Liver (tissue), 9 donors: ENCODE results near the gene TMEM273. TPM values are rescaled to one million over a fixed set of nuclear protein-coding genes. Genes with fewer than 3 reads are reported as not detected.

Experiments
- DNase-seq: peaks from one replicate; pipeline ENCODE4 v3.0.0-alpha.2; 2017; ENCODE audit warnings: low spot score
- H3K27ac ChIP-seq, 2 donors: one replicate each; pipeline ENCODE4 v1.7.0; 2013; ENCODE audit warnings: inconsistent platforms in 2 of 2, low read length in 2 of 2, control low read depth in 1 of 2, low read depth in 1 of 2, mild to moderate bottlenecking in 1 of 2
- H3K27me3 ChIP-seq, 4 donors: one replicate each; pipeline versions ENCODE4 v1.6.1 to v1.7.0; 2013; ENCODE audit warnings: low read length in 3 of 4, inconsistent platforms in 1 of 4, mild to moderate bottlenecking in 1 of 4, moderate library complexity in 1 of 4; ENCODE audit not compliant: control insufficient read depth in 4 of 4, insufficient read depth in 4 of 4
- H3K36me3 ChIP-seq, 4 donors: one replicate each; pipeline versions ENCODE4 v1.6.1 to v1.7.0; 2013; ENCODE audit warnings: low read length in 3 of 4, mild to moderate bottlenecking in 3 of 4, low read depth in 1 of 4, moderate library complexity in 1 of 4; ENCODE audit not compliant: control insufficient read depth in 4 of 4, insufficient read depth in 3 of 4
- H3K4me1 ChIP-seq, 4 donors: one replicate each; pipeline versions ENCODE4 v1.6.1 to v1.7.0; 2013; ENCODE audit warnings: low read length in 3 of 4, mild to moderate bottlenecking in 3 of 4, moderate library complexity in 1 of 4; ENCODE audit not compliant: control insufficient read depth in 4 of 4, insufficient read depth in 4 of 4
- H3K4me3 ChIP-seq, 3 donors: one replicate each; pipeline versions ENCODE4 v1.6.1 to v1.7.0; 2013; ENCODE audit warnings: low read length in 3 of 3, control low read depth in 1 of 3, low read depth in 1 of 3, mild to moderate bottlenecking in 1 of 3
- H3K9ac ChIP-seq, 2 donors: one replicate each; pipeline ENCODE4 v1.7.0; 2013; ENCODE audit warnings: low read length in 2 of 2, mild to moderate bottlenecking in 2 of 2, moderate library complexity in 2 of 2, control low read depth in 1 of 2, low read depth in 1 of 2
- H3K9me3 ChIP-seq, 4 donors: one replicate each; pipeline versions ENCODE4 v1.6.1 to v1.7.0; 2013; ENCODE audit warnings: low read length in 3 of 4; ENCODE audit not compliant: control insufficient read depth in 4 of 4
- CTCF ChIP-seq: fragments of 150-350 bp; IDR thresholded peaks from 2 replicates; pipeline ENCODE4 v1.5.1; 2017; ENCODE audit warnings: improper control_type of control experiment, low read depth, low read length; ENCODE audit not compliant: missing input control
- EGR1 ChIP-seq, 2 donors: IDR thresholded peaks; 2 replicates each; pipeline ENCODE4 v1.6.1; 2016 to 2018; ENCODE audit warnings: antibody characterized with exemption in 2 of 2, low read depth in 2 of 2
- FOXA1 ChIP-seq: IDR thresholded peaks from 2 replicates; pipeline ENCODE4 v1.6.1; 2016; ENCODE audit warnings: antibody characterized with exemption
- FOXA2 ChIP-seq: IDR thresholded peaks from 2 replicates; pipeline ENCODE4 v1.6.1; 2016; ENCODE audit warnings: antibody characterized with exemption
- GABPA ChIP-seq, 2 donors: IDR thresholded peaks in 1 of 2; conservative IDR thresholded peaks in 1 of 2; 2 replicates each; pipeline ENCODE4 v1.6.1; 2016; ENCODE audit warnings: antibody characterized with exemption in 2 of 2, mild to moderate bottlenecking in 1 of 2, moderate library complexity in 1 of 2
- HNF4A ChIP-seq, 2 donors: conservative IDR thresholded peaks; 2 replicates each; pipeline ENCODE4 v1.6.1; 2016; ENCODE audit warnings: antibody characterized with exemption in 2 of 2, mild to moderate bottlenecking in 2 of 2
- HNF4G ChIP-seq: IDR thresholded peaks from 2 replicates; pipeline ENCODE4 v1.6.1; 2016; ENCODE audit warnings: antibody characterized with exemption
- JUND ChIP-seq, 2 donors: IDR thresholded peaks; 2 replicates each; pipeline ENCODE4 v1.6.1; 2016; ENCODE audit warnings: antibody characterized with exemption in 2 of 2
- MAX ChIP-seq: IDR thresholded peaks from 2 replicates; pipeline ENCODE4 v1.6.1; 2016; ENCODE audit warnings: antibody characterized with exemption
- NR2F2 ChIP-seq: IDR thresholded peaks from 2 replicates; pipeline ENCODE4 v1.6.1; 2016; ENCODE audit warnings: antibody characterized with exemption
- RAD21 ChIP-seq, 2 donors: IDR thresholded peaks; 2 replicates each; pipeline ENCODE4 v1.6.1; 2016; ENCODE audit warnings: antibody characterized with exemption in 2 of 2, mild to moderate bottlenecking in 2 of 2
- REST ChIP-seq: IDR thresholded peaks from 2 replicates; pipeline ENCODE4 v1.6.1; 2016; ENCODE audit warnings: antibody characterized with exemption, mild to moderate bottlenecking
- RXRA ChIP-seq, 2 donors: IDR thresholded peaks; 2 replicates each; pipeline ENCODE4 v1.6.1; 2017 to 2018; ENCODE audit warnings: antibody characterized with exemption in 2 of 2, mild to moderate bottlenecking in 1 of 2
- SP1 ChIP-seq: IDR thresholded peaks from 2 replicates; pipeline ENCODE4 v1.6.1; 2018; ENCODE audit warnings: antibody characterized with exemption, mild to moderate bottlenecking
- TAF1 ChIP-seq: conservative IDR thresholded peaks from 2 replicates; pipeline ENCODE4 v1.6.1; 2016; ENCODE audit warnings: antibody characterized with exemption, mild to moderate bottlenecking
- YY1 ChIP-seq: IDR thresholded peaks from 2 replicates; pipeline ENCODE4 v1.6.1; 2016; ENCODE audit warnings: antibody characterized with exemption, mild to moderate bottlenecking
- WGBS: extraction: QIAGEN DNeasy Blood & Tissue Kit; methylation state at CpG from one replicate; pipeline ENCODE4 v1.1.7; 2013; 5-methylcytosine and 5-hydroxymethylcytosine counted together
- polyA plus RNA-seq, 2 donors: library from polyadenylated mRNA; stranded (reverse) in 1 of 2; unstranded in 1 of 2; fragments of 200-250 nt in 1 of 2; fragments of >200 nt in 1 of 2; fragmentation: Nextera tagmentation in 1 of 2; extraction: Ambion mirVana in 1 of 2; gene quantifications; one replicate each; pipeline versions ENCODE4 v1.2.1 to v1.2.3, GENCODE V29; 2013 to 2015
- total RNA-seq, 2 donors: library from RNA; depleted of rRNA; stranded (reverse); fragments of >200 nt; gene quantifications; one replicate each; pipeline ENCODE4 v1.2.3, GENCODE V29; 2014
- TF ChIP-seq, protein P1 (sequence below): IDR thresholded peaks from 2 replicates; pipeline ENCODE4 v1.6.1; 2016; ENCODE audit warnings: antibody characterized with exemption
- TF ChIP-seq, protein P2 (sequence below): IDR thresholded peaks from 2 replicates; pipeline ENCODE4 v1.6.1; 2016; ENCODE audit warnings: antibody characterized with exemption
- donor health status: healthy.
- donor health status: healthy.
- donor health status: healthy.
- donor health status: healthy.
- donor health status: healthy.

The TMEM273 gene
- total and polyA plus RNA-seq, 4 donors: 2.5 to 9.5 (median 4.5) TPM

- no peak for DNase-seq
- TF ChIP-seq CTCF (no peak), YY1 (no peak), HNF4A (conservative IDR thresholded peaks at IDR 0.05) (no peak), EGR1 (IDR thresholded peaks at IDR 0.05; ENCODE audit: low read depth in 2 of 2) (no peak), SP1 (no peak), HNF4G (no peak), TAF1 (no peak), JUND (IDR thresholded peaks at IDR 0.05) (no peak), RAD21 (IDR thresholded peaks at IDR 0.05) (no peak), MAX (no peak), REST (no peak), RXRA (IDR thresholded peaks at IDR 0.05) (no peak), FOXA1 (no peak), NR2F2 (no peak), GABPA (IDR thresholded peaks at IDR 0.05 in 1 of 2, conservative IDR thresholded peaks at IDR 0.05 in 1 of 2) (no peak), FOXA2 (no peak)
- TF ChIP-seq, protein P1, sequence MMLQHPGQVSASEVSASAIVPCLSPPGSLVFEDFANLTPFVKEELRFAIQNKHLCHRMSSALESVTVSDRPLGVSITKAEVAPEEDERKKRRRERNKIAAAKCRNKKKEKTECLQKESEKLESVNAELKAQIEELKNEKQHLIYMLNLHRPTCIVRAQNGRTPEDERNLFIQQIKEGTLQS: no peak
- TF ChIP-seq, protein P2, sequence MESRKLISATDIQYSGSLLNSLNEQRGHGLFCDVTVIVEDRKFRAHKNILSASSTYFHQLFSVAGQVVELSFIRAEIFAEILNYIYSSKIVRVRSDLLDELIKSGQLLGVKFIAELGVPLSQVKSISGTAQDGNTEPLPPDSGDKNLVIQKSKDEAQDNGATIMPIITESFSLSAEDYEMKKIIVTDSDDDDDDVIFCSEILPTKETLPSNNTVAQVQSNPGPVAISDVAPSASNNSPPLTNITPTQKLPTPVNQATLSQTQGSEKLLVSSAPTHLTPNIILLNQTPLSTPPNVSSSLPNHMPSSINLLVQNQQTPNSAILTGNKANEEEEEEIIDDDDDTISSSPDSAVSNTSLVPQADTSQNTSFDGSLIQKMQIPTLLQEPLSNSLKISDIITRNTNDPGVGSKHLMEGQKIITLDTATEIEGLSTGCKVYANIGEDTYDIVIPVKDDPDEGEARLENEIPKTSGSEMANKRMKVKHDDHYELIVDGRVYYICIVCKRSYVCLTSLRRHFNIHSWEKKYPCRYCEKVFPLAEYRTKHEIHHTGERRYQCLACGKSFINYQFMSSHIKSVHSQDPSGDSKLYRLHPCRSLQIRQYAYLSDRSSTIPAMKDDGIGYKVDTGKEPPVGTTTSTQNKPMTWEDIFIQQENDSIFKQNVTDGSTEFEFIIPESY: no peak
- Histone ChIP-seq H3K36me3 (no peaks in the 10 kb centered on the region), H3K9ac (no peak overlapping the region), H3K9me3 (no peaks in the 10 kb centered on the region), H3K4me1 (no peaks in the 10 kb centered on the region), H3K4me3 (no peak overlapping the region), H3K27ac (no peak overlapping the region), H3K27me3 (no peaks in the 10 kb centered on the region)
- 31% methylated on average over 3 of the region's 3 CpGs for WGBS
Observed at GRCh38 chr10:49180444-49180860, 7.7 kb downstream of the TMEM273 start.
